ENCODE data around the gene GMPR.

GRCh38 chr6:16272201-16272600, 33.8 kb downstream of the GMPR start:
- TF ChIP-seq, protein P1, sequence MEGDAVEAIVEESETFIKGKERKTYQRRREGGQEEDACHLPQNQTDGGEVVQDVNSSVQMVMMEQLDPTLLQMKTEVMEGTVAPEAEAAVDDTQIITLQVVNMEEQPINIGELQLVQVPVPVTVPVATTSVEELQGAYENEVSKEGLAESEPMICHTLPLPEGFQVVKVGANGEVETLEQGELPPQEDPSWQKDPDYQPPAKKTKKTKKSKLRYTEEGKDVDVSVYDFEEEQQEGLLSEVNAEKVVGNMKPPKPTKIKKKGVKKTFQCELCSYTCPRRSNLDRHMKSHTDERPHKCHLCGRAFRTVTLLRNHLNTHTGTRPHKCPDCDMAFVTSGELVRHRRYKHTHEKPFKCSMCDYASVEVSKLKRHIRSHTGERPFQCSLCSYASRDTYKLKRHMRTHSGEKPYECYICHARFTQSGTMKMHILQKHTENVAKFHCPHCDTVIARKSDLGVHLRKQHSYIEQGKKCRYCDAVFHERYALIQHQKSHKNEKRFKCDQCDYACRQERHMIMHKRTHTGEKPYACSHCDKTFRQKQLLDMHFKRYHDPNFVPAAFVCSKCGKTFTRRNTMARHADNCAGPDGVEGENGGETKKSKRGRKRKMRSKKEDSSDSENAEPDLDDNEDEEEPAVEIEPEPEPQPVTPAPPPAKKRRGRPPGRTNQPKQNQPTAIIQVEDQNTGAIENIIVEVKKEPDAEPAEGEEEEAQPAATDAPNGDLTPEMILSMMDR (IDR thresholded peaks at IDR 0.05), result no peak
- TF ChIP-seq POLR2A (IDR thresholded peaks at IDR 0.05) (no peak), EP300 (IDR thresholded peaks at IDR 0.05) (no peak)
